Smooth muscle cell of the brain vasculature (primary cell): Measurements from ENCODE around the gene AKAIN1.

Experiments
- DNase-seq: peaks from one replicate; pipeline ENCODE4 v3.0.0-alpha.2; 2012; ENCODE audit warnings: low read depth, low spot score

AKAIN1 gene

GRCh38 chr18:5197032-5197434 lies at the start of gene AKAIN1:
AKAIN1 (minus strand) TSS chr18:5197257; CDS start chr18:5197053, 204 bp downstream.
- no peak for DNase-seq

GRCh38 chr18:5244941-5245340 lies 47.9 kb upstream of the AKAIN1 start:
- DNase-seq = no peak

DNA sequence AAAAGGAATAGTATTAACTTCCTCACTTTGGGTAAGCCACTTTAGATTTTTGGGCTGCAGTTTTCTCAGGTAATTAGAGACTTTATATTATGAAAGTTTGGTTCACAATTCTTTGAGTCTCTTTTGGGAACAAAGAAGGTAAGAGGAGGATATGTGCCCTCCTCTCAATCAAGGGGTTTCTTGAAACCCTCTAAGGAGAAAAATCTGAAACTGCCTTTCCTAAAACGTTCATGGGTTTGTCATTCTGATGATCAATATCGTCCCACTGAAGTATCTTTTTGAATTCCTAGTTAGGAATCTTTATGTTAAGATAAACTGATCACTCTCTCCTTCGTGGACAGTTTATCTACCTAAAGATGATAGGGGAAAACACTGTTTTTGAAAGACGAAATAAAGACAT lies 42.4 kb upstream of the AKAIN1 start:
- no peak for DNase-seq

- DNase-seq = no peak
These were observed 41.4 kb upstream of the AKAIN1 start for GRCh38 chr18:5238371-5238976.

DNA sequence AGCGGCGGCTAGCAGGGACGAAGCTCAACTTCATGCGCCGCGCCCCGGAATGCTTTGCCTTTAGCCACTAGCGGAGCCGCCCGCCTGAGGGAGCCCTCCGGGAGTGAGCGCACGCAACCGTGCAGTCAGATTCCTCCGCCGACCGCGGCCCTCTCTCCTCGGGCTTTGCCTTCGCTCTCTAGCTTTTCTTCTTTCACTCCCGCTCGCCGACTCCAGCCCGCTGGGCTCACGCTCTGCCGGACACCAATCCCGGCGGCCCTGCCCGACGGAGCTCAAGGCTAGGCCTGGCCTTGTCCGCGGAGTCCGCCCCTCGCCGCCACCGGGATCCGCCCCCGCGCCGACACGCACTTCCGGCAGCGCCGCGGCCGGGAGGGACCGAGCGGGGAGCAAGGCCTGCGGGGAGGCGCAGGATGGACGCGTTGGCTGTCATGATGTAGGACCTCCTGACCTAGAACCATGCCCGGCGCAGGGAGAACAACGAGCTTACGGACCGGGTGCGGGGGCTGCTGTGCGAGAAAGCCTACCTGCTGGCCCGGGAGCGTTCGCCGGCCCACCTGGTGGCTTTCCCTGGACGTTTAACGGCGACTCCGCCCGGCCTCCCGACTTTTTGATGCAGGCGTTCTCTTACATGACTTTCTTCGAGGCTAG lies 40.8 kb upstream of the AKAIN1 start:
- peak; percentile 57 for DNase-seq

DNA sequence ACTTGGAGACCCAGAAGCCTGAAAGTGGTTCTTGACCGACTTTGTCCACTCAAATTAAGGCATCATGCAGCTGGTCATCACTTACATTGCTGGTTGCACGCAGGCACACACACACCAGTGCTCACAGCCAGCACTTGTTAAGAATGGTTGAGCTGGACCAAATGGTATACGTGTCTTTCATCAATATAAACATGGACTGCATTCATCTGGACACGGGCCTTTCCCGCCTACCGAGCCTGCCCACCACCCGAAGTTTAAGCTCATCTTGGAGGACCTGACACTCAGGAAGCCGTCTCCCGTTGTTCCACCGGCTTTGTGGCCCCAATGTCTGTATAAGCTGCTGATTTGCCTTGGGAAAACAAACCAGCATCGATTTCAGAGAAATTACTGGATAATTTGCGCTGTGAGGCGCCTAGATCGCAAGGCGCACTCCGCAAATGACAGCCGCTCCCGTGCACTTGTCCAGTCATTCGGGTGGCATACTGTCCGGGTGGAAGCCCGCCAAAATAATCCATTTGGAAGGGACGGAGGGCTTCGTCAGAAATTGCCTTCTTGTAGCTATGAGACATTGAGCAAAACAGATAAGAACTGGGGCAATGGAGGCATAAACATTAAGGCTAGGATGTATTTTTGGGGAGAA lies 40.1 kb upstream of the AKAIN1 start:
- no peak for DNase-seq

DNA sequence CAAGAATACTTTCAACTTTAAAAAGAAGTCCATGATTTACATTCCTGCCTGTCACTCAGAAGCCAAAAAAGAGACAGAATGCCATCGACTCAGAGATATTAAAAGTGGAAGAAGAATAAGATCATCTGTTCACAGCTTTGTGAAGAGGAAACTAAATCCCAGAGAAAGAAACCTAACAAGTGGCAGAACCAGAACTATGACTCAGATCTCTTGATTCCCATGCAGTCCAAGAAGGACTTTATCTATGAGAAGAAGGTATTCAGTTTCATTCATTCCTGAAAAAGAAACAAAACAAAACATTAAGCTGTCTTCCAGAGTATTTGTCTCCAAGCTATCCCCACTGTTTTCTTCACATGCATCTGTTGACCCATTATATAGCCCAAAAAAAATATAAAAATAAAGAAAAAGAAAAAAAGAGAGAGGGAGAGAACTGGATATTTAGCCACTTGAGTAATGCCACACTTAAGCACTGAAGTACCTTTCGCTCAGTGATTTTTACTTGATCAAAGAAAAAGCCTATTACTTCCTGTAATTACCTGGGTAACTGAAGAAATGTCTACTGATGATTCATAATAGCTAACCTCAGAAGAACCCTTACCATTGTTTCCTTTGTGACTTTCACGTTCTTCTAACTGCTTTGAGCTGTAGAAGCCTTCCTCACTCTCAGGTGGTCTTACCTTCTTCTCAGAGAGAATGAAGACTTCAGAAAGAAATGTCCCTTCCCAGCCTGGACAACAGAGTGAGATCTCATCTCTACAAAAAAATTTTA lies 17.7 kb upstream of the AKAIN1 start:
- DNase-seq = no peak

DNA sequence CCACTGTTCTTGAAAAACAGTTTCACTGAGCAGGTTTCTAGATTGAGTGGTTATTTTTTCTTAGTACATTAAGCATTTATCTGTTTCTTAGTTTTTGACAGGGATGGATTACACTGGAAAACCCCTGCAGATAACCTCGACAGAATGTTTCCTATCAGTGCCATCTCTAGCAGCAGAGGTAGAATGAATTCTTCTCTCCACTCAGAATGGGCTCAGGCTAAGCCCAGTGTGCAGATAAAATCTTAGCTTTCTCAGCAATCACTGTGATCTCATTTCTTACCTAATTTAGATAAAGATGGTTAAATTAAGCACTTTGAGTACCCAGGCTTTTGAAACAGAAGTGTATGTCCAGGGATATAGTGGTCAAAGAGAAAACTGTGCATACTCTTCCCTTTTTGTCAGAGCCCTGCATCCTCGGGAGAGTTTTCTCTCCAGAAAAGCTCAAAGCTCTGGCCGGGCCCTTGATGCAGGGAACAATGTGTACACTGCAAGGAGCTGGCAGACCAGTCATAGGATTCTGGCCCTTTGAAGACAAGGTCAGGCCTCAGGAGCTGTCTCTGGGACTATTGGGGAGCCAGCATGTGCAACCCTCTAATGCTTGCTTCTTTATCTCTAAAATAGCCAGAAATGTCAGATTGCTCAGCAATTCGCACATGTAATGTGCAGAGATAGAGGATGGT lies 10.6 kb upstream of the AKAIN1 start:
- no peak for DNase-seq

DNA sequence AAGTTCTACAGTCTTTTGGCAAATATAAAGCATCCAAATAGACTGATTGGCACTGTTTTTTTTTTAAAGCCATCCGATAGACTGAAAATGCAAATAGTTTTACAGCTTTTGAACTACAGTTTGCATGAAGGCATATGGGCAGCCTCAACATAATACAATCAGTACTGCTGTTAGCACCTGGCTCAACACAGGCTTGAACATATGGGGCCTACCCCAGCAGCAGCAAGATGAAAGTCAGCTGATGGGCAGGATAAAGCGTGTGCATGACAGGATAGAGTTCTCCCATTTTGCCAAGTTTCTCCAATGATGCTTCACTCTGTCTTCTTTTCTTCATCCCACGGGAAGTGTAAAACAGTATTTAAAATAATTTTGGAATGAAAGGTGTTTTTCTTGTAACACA lies 1.3 kb upstream of the AKAIN1 start:
- DNase-seq = no peak

DNA sequence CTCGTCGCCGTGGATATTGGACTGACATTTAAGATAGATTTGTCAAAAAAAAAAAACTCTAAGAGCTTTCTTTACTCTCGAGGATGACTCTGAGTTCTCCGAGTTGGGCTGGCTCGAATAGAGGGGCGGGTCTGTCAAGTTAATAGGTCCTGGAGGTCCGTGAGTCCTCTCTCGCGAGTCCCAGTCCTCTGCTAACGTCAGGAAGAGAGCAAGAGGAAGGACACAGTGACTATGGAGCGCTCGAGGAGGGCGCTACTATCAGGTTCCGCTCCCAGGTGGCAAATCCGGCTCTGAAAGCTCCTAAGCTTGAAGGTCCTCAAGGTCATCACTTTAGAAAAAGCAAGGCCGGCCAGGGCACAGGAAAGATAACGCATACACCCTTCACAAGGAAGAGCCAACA lies 404 bp upstream of the AKAIN1 start:
- no peak for DNase-seq

DNA sequence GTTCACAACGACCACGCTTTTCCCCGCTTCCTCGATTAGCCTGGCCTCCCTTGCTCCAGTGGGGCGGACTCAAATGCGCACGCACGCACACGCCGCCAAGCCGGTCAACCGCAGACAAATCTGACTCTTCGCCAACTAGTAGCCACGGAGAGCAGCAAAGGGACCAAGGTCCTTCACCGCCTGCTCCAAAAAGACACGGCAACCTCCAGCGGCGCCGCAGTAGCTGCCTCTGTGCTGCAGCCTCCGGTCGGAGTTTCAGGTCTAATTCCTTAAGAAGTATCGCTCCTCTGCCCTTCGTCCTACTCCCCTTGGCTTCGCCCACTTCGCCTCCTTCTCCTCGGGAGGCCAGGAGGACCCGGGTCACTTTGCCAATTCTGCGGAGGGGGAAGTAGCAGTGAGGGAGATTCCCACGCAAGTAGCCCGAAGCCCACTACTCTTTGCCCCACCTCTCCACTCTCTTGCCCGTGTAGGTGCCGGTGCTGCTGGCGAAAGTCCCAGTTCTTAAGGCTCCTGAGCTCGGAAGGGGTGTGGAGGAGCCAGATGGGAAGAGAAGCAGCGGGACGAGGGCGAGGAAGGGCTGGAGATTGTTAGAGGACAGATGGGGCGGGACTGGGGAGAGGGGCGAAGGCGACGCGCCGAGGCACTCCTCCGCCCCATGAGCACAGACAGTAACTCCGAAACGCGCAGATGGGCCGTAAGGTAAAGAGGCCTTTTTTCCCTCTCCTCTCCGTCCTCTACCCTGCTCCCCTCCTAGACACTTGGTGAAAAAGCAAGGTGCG lies 615 bp downstream of the AKAIN1 start:
- no peak for DNase-seq

GRCh38 chr18:5195656-5196055 lies 1.4 kb downstream of the AKAIN1 start:
- no peak for DNase-seq

DNA sequence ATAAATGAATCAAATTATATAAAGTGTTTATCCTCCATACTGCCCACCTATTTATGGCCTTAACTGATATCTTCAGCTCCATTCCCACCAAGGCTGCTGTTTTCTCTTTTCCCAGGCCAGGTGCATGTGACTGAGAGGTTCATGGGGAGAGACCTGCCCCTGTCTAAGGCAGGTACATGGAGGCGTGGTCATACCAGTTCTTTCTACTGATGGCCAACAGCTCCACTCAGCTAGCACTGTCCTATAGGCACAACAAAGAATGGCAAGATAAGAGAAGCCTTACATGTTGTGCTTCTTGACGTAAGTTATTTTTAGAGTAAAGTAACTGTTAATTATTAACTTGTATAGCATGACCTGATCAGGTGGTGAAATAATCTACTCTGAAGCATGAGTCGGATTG lies 16.8 kb downstream of the AKAIN1 start:
- DNase-seq = no peak

- no peak for DNase-seq
These were observed 18.5 kb downstream of the AKAIN1 start for GRCh38 chr18:5178519-5178918.

DNA sequence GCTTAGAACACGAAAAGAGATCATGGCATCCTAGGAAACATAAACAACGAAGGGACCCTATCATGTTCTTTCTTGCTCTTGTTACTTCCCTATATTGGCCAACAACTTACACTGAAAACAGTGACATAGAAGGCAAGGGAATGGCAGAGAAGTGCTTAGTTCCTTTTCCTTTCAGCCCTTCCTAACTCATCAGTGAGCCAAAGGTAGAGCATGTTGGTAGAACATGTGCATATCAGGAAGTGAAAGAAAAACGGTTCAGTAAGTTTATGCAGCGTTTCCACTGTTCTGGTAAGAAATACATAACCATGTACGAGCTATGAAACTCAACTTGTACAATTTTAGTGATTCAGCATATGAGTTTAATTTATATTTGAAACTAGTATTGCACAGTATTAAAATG lies 21.7 kb downstream of the AKAIN1 start:
- no peak for DNase-seq

DNA sequence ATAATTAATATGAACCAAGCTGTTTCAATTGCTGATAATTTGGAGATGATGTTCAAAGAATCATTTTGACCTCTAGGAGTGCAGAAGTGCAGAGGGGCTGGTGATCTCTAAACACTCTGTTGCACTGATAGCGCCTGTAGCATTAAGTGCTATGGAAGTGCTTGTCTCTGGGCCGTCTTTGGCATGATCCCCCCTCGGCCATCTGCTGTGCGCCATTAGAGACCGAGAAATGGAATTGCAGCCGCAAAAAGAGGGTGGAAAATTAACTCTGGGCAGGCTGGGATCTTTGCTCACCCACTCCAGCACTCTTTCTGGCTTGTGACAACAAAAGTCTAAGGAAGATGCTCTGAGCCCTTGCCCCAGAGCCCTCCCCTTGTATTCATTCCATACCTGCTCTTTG lies 23.4 kb downstream of the AKAIN1 start:
- no peak for DNase-seq

DNA sequence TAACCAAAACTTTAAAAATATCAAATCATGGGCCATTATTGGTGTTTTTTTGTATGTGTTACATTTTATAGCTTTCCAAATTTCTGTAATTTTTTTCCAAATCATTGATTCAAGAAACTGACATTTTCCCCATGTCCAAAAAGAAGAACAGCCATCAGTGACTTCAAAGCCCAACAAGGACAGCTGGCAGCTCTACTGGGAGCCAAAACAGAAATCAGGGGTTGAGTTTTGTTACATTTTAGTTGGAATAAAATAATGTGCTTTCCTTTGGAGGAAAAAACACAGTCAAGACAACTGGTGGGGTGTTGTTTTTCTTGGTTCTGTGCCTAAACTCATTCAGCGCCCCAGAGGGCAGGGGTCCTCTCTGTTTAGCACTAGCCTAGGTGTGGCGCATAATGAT lies 23.8 kb downstream of the AKAIN1 start:
- no peak for DNase-seq

DNA sequence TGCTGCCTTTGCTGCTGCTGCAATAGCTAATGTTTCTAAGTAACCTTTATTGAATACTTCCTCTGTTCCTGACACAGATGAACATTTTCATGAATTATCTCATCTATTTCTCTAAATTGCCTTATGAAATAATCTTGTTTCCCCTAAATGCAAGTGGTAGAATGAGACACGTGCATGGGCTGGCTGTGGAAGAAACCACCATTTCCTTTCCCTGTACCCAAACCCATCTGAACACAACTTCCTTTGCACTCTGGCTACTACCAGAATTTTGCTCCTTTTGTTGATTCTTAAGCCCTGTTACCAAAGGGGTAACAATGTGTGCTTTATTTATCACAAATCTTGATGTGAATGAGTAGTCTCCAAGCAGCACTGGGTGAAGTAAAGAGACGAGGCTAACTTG lies 29.2 kb downstream of the AKAIN1 start:
- DNase-seq = no peak

GRCh38 chr18:5166606-5167280 lies 30.3 kb downstream of the AKAIN1 start:
- DNase-seq = no peak

DNA sequence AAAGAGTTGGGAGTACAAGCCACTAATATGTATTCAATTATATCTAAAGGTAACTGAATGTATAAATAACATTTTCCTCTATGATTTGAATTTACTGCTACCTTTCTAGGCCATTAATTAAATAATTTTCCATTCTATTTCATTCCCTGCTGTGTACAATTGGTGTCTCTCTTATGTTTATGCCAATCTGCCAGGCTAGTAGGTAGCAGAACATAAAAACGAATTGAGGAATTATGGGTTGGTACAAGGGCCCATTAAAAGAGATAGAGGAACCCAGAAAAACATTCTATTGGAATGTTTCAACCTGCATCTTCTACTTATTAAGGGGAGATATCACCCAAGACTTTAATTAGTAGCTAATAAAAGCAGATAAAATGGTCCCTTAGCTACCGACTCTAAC lies 32.2 kb downstream of the AKAIN1 start:
- no peak for DNase-seq

GRCh38 chr18:5162111-5162510 lies 34.9 kb downstream of the AKAIN1 start:
- DNase-seq = no peak
